H9 (cell line): ENCODE data around the gene RPRD1A. TPM values are rescaled to one million over a fixed set of nuclear protein-coding genes. Genes with fewer than 3 reads are reported as not detected.

ENCODE experiments used
- DNase-seq: peaks from one replicate; pipeline ENCODE4 v3.0.0-alpha.2; 2017
- H2AFZ ChIP-seq: one replicate; pipeline ENCODE4 v1.6.1; 2013; ENCODE audit warnings: mild to moderate bottlenecking, low read length, control low read depth, moderate library complexity
- H2AK5ac ChIP-seq: 2 replicates; pipeline ENCODE4 v1.6.1; 2013; ENCODE audit warnings: low read length, control low read depth, mixed read lengths; ENCODE audit not compliant: insufficient read length
- H2BK120ac ChIP-seq: one replicate; pipeline ENCODE4 v1.6.1; 2013; ENCODE audit warnings: low read depth, mild to moderate bottlenecking, low read length, control low read depth, inconsistent platforms; ENCODE audit not compliant: poor library complexity, severe bottlenecking
- H2BK12ac ChIP-seq: 2 replicates; pipeline ENCODE4 v1.6.1; 2013; ENCODE audit warnings: low read length, control low read depth, mixed read lengths, low read depth; ENCODE audit not compliant: insufficient read length
- H2BK15ac ChIP-seq: 2 replicates; pipeline ENCODE4 v1.6.1; 2013; ENCODE audit warnings: low read depth, low read length, control low read depth
- H2BK20ac ChIP-seq: one replicate; pipeline ENCODE4 v1.6.1; 2013; ENCODE audit warnings: low read depth, mild to moderate bottlenecking, low read length, control low read depth, inconsistent platforms; ENCODE audit not compliant: poor library complexity, severe bottlenecking
- H2BK5ac ChIP-seq: 2 replicates; pipeline ENCODE4 v1.6.1; 2013; ENCODE audit warnings: low read length, control low read depth, mixed read lengths; ENCODE audit not compliant: insufficient read length
- H3K14ac ChIP-seq: 2 replicates; pipeline ENCODE4 v1.6.1; 2013; ENCODE audit warnings: low read length, control low read depth; ENCODE audit not compliant: insufficient read depth
- H3K18ac ChIP-seq: 2 replicates; pipeline ENCODE4 v1.6.1; 2013; ENCODE audit warnings: low read depth, mild to moderate bottlenecking, mixed read lengths, low read length, control low read depth; ENCODE audit not compliant: insufficient read length
- H3K23ac ChIP-seq: 2 replicates; pipeline ENCODE4 v1.6.1; 2013; ENCODE audit warnings: low read length, control low read depth, mixed read lengths, low read depth; ENCODE audit not compliant: insufficient read length
- H3K23me2 ChIP-seq: 2 replicates; pipeline ENCODE4 v1.6.1; 2013; ENCODE audit warnings: low read depth, mild to moderate bottlenecking, mixed read lengths, low read length, control low read depth; ENCODE audit not compliant: insufficient read length, poor library complexity, severe bottlenecking
- H3K27ac ChIP-seq: 2 replicates; pipeline ENCODE4 v1.5.1; 2013; ENCODE audit warnings: low read length, control low read depth, mixed read lengths, low read depth; ENCODE audit not compliant: insufficient read length
- H3K27me3 ChIP-seq: 2 replicates; pipeline ENCODE4 v1.6.1; 2013; ENCODE audit warnings: low read length, control low read depth, inconsistent platforms; ENCODE audit not compliant: insufficient read depth
- H3K4ac ChIP-seq: 2 replicates; pipeline ENCODE4 v1.6.1; 2013; ENCODE audit warnings: low read depth, mild to moderate bottlenecking, control low read depth, inconsistent platforms, low read length, moderate library complexity
- H3K4me1 ChIP-seq: 2 replicates; pipeline ENCODE4 v1.6.1; 2013; ENCODE audit warnings: low read length, control low read depth, inconsistent platforms; ENCODE audit not compliant: insufficient read depth
- H3K4me2 ChIP-seq: 2 replicates; pipeline ENCODE4 v1.6.1; 2013; ENCODE audit warnings: low read length, control low read depth, mixed read lengths; ENCODE audit not compliant: insufficient read length, insufficient read depth
- H3K56ac ChIP-seq: 2 replicates; pipeline ENCODE4 v1.6.1; 2013; ENCODE audit warnings: low read depth, mild to moderate bottlenecking, mixed read lengths, low read length, control low read depth; ENCODE audit not compliant: insufficient read length
- H3K79me1 ChIP-seq: 2 replicates; pipeline ENCODE4 v1.6.1; 2013; ENCODE audit warnings: low read depth, mild to moderate bottlenecking, moderate library complexity, low read length, control low read depth, inconsistent platforms; ENCODE audit not compliant: insufficient read depth, poor library complexity, severe bottlenecking
- H3K79me2 ChIP-seq: 2 replicates; pipeline ENCODE4 v1.6.1; 2013; ENCODE audit warnings: low read length, control low read depth, inconsistent platforms; ENCODE audit not compliant: insufficient read depth
- H3K9ac ChIP-seq: 2 replicates; pipeline ENCODE4 v1.6.1; 2013; ENCODE audit warnings: low read length, control low read depth, mixed read lengths; ENCODE audit not compliant: insufficient read length; ENCODE audit errors: extremely low read depth
- H3K9me3 ChIP-seq: one replicate; pipeline ENCODE4 v1.6.1; 2013; ENCODE audit warnings: low read depth, low read length, inconsistent platforms; ENCODE audit not compliant: control insufficient read depth
- H3T11ph ChIP-seq: one replicate; pipeline ENCODE4 v1.6.1; 2013; ENCODE audit warnings: mild to moderate bottlenecking, low read length, control low read depth, inconsistent platforms
- H4K20me1 ChIP-seq: one replicate; pipeline ENCODE4 v1.6.1; 2013; ENCODE audit not compliant: control insufficient read depth, insufficient read length, insufficient read depth
- H4K5ac ChIP-seq: 2 replicates; pipeline ENCODE4 v1.6.1; 2013; ENCODE audit warnings: low read depth, mild to moderate bottlenecking, mixed read lengths, low read length, control low read depth; ENCODE audit not compliant: insufficient read length
- H4K8ac ChIP-seq: replicated peaks from 2 replicates; pipeline ENCODE4 v1.6.1; 2013; ENCODE audit warnings: low read length, control low read depth, mixed read lengths, low read depth; ENCODE audit not compliant: insufficient read length
- H4K91ac ChIP-seq: 2 replicates; pipeline ENCODE4 v1.6.1; 2013; ENCODE audit warnings: low read depth, mild to moderate bottlenecking, moderate library complexity, mixed read lengths, low read length, control low read depth; ENCODE audit not compliant: insufficient read length
- H3K27ac Mint-ChIP-seq, 3 experiments: 2 replicates in 2 of 3; 3 replicates in 1 of 3; pipeline ENCODE4 v1.8.0; 2020 to 2021; ENCODE audit warnings: mixed read lengths in 3 of 3, mild to moderate bottlenecking in 1 of 3, moderate library complexity in 1 of 3
- H3K27me3 Mint-ChIP-seq: 2 replicates; pipeline ENCODE4 v1.8.0; 2021; ENCODE audit warnings: low read depth, mild to moderate bottlenecking, moderate library complexity, mixed read lengths
- H3K36me3 Mint-ChIP-seq, 3 experiments: 2 replicates in 2 of 3; 3 replicates in 1 of 3; pipeline ENCODE4 v1.8.0; 2020 to 2021; ENCODE audit warnings: low read depth in 3 of 3, mixed read lengths in 3 of 3; ENCODE audit not compliant: insufficient read depth in 1 of 3
- H3K4me1 Mint-ChIP-seq, 2 experiments: 2 replicates each; pipeline ENCODE4 v1.8.0; 2020; ENCODE audit warnings: mixed read lengths in 2 of 2
- H3K4me3 Mint-ChIP-seq, 2 experiments: 2 replicates in 1 of 2; 3 replicates in 1 of 2; pipeline ENCODE4 v1.8.0; 2020 to 2021; ENCODE audit warnings: mild to moderate bottlenecking in 2 of 2, mixed read lengths in 2 of 2, moderate library complexity in 1 of 2
- H3K9me3 Mint-ChIP-seq, 2 experiments: 2 replicates in 1 of 2; 3 replicates in 1 of 2; pipeline ENCODE4 v1.8.0; 2020; ENCODE audit warnings: mild to moderate bottlenecking in 2 of 2, mixed read lengths in 2 of 2, moderate library complexity in 1 of 2
- CTCF ChIP-seq: fragments of 200-600 bp; sonication (generic); conservative IDR thresholded peaks from 3 replicates; pipeline ENCODE4 v1.8.0; 2021; ENCODE audit warnings: antibody characterized with exemption, mild to moderate bottlenecking
- WGBS: extraction: QIAGEN DNeasy Blood & Tissue Kit; methylation state at CpG from one replicate; pipeline ENCODE4 v1.1.7; 2013; ENCODE audit warnings: missing lambda C conversion rate, low lambda C conversion rate, mixed read lengths; ENCODE audit not compliant: insufficient read length; ENCODE audit errors: extremely low coverage; 5-methylcytosine and 5-hydroxymethylcytosine counted together
- total RNA-seq: library from RNA; stranded (reverse); gene quantifications from 2 replicates; pipeline ENCODE4 v1.2.1, GENCODE V29; 2021

Gene RPRD1A
- total RNA-seq, 1 experiment from 2014 or later = 107 TPM

DNA sequence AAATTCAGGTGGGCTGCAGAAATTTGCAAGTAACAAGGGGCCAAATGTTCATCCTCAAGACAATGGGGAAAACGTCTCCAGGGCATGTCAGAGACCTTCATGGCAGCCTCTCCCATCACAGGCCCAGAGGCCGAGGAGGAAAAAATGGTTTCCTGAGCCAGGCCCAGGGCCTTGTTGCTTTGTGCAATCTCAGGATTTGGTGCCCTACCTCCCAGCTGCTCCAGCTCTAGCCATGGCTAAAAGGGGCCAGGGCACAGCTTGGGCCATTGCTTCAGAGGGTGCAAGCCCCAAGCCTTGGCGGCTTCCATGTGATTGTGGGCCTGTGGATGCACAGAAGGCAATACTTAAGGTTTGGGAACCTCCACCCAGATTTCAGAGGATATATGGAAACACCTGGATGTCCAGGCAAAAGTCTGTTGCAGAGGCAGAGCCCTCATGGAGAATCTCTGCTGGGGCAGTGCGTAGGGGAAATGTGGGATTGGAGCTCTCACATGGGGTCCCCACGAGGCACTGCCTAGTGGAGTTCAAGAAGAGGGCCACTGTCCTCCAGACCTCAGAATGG lies 29.2 kb downstream of the RPRD1A start:
- no peak for DNase-seq
- Histone ChIP-seq H2AFZ (no peak overlapping the region), H4K91ac (no peak overlapping the region), H3K4me1 (peaks cover 1% of the 10 kb centered on the region; the same call in 1 of the 2 replicates), H3K18ac (no peak overlapping the region), H3K56ac (no peak overlapping the region), H3K23ac (no peak overlapping the region), H4K20me1 (no peaks in the 10 kb centered on the region), H3K23me2 (no peaks in the 10 kb centered on the region), H3K9me3 (peaks cover 12% of the 10 kb centered on the region), H3K14ac (no peak overlapping the region), H2BK5ac (no peak overlapping the region), H2BK120ac (no peak overlapping the region), H3K4me2 (no peak overlapping the region), H4K5ac (no peak overlapping the region), H2BK12ac (no peak overlapping the region), H3K79me2 (peaks cover 23% of the 10 kb centered on the region; the same call in 1 of the 2 replicates), H3K27ac (no peak overlapping the region), H3K27me3 (no peaks in the 10 kb centered on the region), H4K8ac (no peak overlapping the region), H3K4ac (no peak overlapping the region), H3T11ph (no peak overlapping the region), H2AK5ac (no peak overlapping the region), H3K9ac (no peak overlapping the region), H2BK15ac (no peak overlapping the region), H3K79me1 (peaks cover 6% of the 10 kb centered on the region), H2BK20ac (no peak overlapping the region)
- Mint-ChIP-seq H3K27ac (no peak overlapping the region), H3K36me3 (peaks cover 37 to 43% (median 42%) of the 10 kb centered on the region in 3 experiments), H3K9me3 (peaks cover 30 to 36% of the 10 kb centered on the region in 2 experiments), H3K4me3 (no peak overlapping the region), H3K27me3 (no peaks in the 10 kb centered on the region; the same call in 1 of the 2 replicates), H3K4me1 (peaks cover 16 to 18% of the 10 kb centered on the region in 2 experiments)
- no peak for TF ChIP-seq CTCF
- WGBS = no CpG with 5 or more reads among the region's 5 CpGs
